HG03064 (cell line): ENCODE results near the gene RABL6.

Experiments used
- ATAC-seq: cut with Tn5 transposase; IDR thresholded peaks from one replicate; pipeline ENCODE4 v1.9.1; 2021; ENCODE audit warnings: low read depth; ENCODE audit not compliant: unreplicated experiment

The RABL6 gene

DNA sequence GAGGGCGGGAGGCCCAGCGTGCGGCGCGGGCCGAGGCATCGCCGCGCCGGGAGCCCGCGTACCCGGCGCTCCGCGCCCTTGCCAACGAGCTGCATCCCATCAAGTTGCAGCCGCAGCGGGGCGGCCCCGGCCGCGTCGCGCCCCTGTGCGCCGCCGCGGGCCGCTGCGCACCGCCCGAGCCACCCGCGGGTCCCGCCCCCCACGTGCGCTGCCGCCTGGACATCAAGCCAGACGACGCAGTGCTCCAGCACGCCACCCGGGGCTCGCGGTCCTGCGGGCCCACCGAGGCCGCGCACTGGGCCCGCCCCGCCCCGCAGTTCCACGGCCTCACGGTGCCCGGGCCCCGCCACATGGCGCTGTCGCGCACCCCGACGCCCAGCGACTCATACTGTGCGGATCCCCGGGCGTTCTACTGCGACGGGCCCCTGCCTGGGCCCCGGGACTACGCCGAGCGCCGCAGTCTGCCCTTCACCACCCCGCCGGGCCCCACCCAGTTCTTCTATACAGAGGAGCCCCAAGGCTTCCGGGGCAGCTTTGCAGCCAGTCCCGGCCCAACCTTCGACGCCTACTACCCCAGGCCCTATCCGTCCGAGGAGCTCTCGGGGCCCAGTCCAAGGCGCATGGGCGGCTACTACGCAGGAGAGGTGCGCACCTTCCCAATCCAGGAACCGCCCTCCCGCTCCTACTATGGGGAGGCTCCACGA is 37.2 kb downstream of the RABL6 start:
- ATAC-seq, result no peak

- ATAC-seq, result no peak
These were observed 37.9 kb downstream of the RABL6 start for GRCh38 chr9:136845465-136846260.

- ATAC-seq, result no peak
These were observed 38.8 kb downstream of the RABL6 start for GRCh38 chr9:136846376-136847087.

- no peak for ATAC-seq
These were observed 39.5 kb downstream of the RABL6 start for GRCh38 chr9:136847088-136847825.

- ATAC-seq, result no peak
These were observed 40.2 kb downstream of the RABL6 start for GRCh38 chr9:136847826-136848392.

- no peak for ATAC-seq
These were observed 40.8 kb downstream of the RABL6 start for GRCh38 chr9:136848393-136849037.

GRCh38 chr9:136849038-136849959 is 41.6 kb downstream of the RABL6 start, which contains the start of gene PHPT1:
PHPT1 (plus strand) TSS chr9:136849409; CDS start chr9:136849431, 22 bp downstream.
- peak; percentile 55 for ATAC-seq

DNA sequence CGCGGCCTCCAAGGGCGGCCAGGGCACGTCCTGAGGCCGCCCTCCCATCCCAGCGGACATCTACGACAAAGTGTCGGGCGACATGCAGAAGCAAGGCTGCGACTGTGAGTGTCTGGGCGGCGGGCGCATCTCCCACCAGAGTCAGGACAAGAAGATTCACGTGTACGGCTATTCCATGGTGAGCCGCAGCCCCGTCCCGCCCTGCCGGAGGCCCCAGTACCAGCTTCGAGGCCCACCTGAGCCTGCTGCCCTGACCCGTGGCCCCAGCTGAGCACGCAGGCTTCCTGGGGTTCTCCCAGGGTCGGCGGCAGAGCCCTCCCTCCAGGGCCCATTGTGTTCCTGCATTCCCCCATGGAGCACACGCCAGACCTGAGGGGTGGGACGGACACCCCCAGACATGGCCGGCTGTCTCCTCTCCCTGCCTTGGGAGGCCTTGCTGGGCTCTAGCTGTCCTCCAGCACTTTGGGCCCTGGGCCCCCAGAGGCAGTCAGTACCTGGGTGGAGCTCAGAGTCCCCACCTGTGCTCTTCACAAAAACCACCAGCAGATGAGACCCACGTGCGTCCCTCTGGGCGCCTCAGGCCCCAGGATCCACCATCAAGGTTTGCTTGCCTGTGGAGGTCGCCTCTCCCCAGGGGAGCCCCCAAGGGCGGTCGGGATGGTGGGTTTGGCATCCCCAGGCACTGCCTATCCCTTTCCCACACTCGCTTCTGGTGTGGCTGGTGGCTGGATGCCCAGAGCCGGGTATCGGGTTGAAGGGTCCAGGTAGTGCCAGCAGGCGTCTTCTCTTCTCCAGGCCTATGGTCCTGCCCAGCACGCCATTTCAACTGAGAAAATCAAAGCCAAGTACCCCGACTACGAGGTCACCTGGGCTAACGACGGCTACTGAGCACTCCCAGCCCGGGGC is 42.5 kb downstream of the RABL6 start:
- ATAC-seq, result no peak

DNA sequence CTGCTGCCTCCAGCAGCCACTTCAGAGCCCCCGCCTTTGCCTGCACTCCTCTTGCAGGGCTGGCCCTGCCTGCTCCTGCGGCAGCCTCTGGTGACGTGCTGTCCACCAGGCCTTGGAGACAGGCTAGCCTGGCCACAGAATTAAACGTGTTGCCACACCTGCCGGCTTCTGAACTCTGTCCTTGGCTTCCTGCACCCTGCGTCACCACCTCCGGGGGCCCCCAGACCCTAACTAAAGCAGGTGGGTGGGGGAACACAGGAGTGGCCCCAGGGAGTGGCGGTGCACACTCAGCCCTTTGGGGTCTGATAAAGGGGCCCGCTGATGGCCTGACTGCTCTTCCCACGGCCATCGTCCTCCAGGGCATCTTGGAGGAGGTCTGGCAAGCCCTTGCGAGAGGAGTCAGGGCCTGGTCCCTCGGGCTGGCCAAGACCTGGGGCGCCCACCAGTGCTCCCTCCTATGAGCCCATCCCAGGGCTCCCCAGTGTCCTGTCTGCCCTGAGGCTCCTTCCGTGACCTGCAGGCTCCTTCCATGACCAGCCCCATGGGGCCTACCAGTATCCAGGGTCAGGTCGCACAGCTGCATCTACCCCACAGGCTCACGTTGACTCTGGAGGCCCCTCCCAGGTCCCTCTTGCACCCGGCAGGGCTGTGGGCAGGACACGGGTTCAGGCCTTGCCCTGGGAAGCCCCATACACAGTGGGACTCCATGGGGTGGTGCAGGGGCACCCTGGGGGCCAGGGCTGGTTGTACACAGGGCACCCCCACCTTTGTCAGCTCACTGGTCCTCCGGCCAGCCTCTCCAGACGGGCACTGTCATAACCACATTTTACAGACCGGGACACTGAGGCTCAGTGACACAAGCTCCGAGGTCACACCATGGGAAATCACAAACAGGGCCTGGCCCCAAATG is 43.4 kb downstream of the RABL6 start:
- no peak for ATAC-seq

GRCh38 chr9:136851941-136852663 is 44.4 kb downstream of the RABL6 start, which contains the start of gene MAMDC4:
MAMDC4 (plus strand) TSS chr9:136852346; CDS start chr9:136852417, 71 bp downstream.
- no peak for ATAC-seq

DNA sequence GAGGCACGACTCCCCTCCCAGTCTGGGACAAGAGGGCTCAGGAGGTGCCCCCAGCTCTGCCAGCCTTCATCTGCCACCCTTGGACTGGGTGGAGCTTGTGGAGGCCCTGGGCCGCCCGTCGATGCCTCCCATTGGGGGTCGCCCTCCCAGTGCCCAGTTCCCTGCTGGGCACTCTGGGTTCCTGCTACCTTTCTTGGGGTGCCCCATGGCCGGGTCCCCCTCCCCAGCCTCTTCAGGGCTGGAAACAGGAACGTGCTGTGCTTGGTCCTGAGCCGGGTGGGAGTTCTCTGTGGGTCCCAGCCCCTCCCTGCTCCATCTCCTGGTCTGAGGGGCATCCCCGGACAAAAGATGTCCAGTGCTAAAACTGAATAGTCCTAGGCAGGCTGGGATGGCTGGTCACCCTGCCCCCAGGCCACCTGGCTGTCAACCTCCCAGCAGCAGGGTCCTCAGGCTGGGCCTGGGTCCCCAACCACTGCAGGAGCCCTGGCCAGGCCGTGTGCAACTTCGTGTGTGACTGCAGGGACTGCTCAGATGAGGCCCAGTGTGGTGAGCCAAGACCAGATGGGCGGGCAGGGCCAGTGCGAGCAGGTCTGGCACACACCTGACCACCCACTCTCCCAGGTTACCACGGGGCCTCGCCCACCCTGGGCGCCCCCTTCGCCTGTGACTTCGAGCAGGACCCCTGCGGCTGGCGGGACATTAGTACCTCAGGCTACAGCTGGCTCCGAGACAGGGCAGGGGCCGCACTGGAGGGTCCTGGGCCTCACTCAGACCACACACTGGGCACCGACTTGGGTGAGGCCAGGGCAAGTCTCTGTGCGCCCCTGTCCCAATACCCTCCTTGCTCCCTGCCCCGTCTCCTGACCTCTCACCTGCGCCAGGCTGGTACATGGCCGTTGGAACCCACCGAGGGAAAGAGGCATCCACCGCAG is 45.2 kb downstream of the RABL6 start:
- no peak for ATAC-seq

DNA sequence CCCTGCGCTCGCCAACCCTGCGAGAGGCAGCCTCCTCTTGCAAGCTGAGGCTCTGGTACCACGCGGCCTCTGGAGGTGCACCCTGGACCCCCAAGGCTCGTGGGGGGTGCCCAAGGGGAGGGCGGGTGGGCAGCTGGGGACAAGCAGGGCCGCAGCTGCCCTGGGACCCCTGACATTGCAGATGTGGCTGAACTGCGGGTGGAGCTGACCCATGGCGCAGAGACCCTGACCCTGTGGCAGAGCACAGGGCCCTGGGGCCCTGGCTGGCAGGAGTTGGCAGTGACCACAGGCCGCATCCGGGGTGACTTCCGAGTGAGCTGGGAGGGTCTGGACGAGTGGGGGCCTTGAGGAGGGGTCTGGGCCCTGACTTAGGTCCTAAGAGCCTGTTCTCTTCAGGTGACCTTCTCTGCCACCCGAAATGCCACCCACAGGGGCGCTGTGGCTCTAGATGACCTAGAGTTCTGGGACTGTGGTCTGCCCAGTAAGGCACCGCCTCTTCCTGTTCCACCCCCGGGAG is 45.9 kb downstream of the RABL6 start:
- no peak for ATAC-seq

- no peak for ATAC-seq
These were observed 46.5 kb downstream of the RABL6 start for GRCh38 chr9:136854113-136854841.

GRCh38 chr9:136854842-136855460 is 47.2 kb downstream of the RABL6 start:
- no peak for ATAC-seq
